AML-193 (cell line): Measurements from ENCODE around the gene NEDD9.

Experiments used
- DNase-seq, 2 experiments: peaks; one replicate each; lab custom pipeline; 2025; lab: John Stamatoyannopoulos, UW

NEDD9 gene

GRCh38 chr6:11142296-11143027 lies 90.0 kb downstream of the NEDD9 start:
- no peak for DNase-seq

- no peak for DNase-seq
Measured at GRCh38 chr6:11141295-11141694, 91.2 kb downstream of the NEDD9 start.

- DNase-seq = no peak
Measured at GRCh38 chr6:11140056-11140455, 92.4 kb downstream of the NEDD9 start.

- DNase-seq = peak in 1 of 2 experiments; percentile 16
Measured at GRCh38 chr6:11139051-11139960, 93.2 kb downstream of the NEDD9 start.

- DNase-seq = no peak
Measured at GRCh38 chr6:11136809-11137208, 95.7 kb downstream of the NEDD9 start.
